Measurements from ENCODE around the gene SEPTIN11. TPM values are rescaled to one million over a fixed set of nuclear protein-coding genes. Genes with fewer than 3 reads are reported as not detected.
A peak's percentile ranks its signal among the peaks of the same experiment; 100 is the strongest.

SEPTIN11 gene
- total and polyA plus RNA-seq, 2 donors from 2014 or later = 38.0 to 118 TPM

GRCh38 chr4:76904646-76905190 lies 44.8 kb upstream of the SEPTIN11 start:
- no peaks in the 10 kb centered on the region for H3K36me3 ChIP-seq (ENCODE audit: control insufficient read depth in 2 of 3, insufficient read depth in 3 of 3, low read length in 3 of 3)

GRCh38 chr4:76905521-76905920 lies 44.0 kb upstream of the SEPTIN11 start:
- Histone ChIP-seq H3K4me3 (ENCODE audit: low read length in 3 of 3) (no peak overlapping the region), H3K36me3 (ENCODE audit: control insufficient read depth in 2 of 3, insufficient read depth in 3 of 3, low read length in 3 of 3) (no peaks in the 10 kb centered on the region), H3K9me3 (ENCODE audit: control insufficient read depth in 2 of 3, insufficient read depth in 1 of 3, low read length in 3 of 3) (no peaks in the 10 kb centered on the region), H3K27me3 (ENCODE audit: control insufficient read depth, insufficient read depth, low read length) (no peaks in the 10 kb centered on the region), H3K4me1 (ENCODE audit: control insufficient read depth in 2 of 3, insufficient read depth in 2 of 3, low read depth in 1 of 3, low read length in 3 of 3) (peaks cover 0 to 3% (median 2%) of the 10 kb centered on the region in 3 donors), H3K9ac (ENCODE audit: low read length in 3 of 3) (no peak overlapping the region), H3K27ac (ENCODE audit: low read depth in 2 of 2, low read length in 2 of 2) (no peak overlapping the region)
- no peak for TF ChIP-seq CTCF (IDR thresholded peaks at IDR 0.05; ENCODE audit: borderline replicate concordance, extremely low read depth, insufficient read depth)
- FAIRE-seq (no peak), DNase-seq (peak in 1 of 5 donors; percentile 23)
- intact Hi-C loops (cut with DNase I) = no loop called here

More at GRCh38 chr4:76904646-76905190, 44.8 kb upstream of the SEPTIN11 start:
- Histone ChIP-seq H3K4me1 (ENCODE audit: control insufficient read depth in 2 of 3, insufficient read depth in 2 of 3, low read depth in 1 of 3, low read length in 3 of 3) (peaks cover 0 to 3% (median 2%) of the 10 kb centered on the region in 3 donors), H3K9me3 (ENCODE audit: control insufficient read depth in 2 of 3, insufficient read depth in 1 of 3, low read length in 3 of 3) (no peaks in the 10 kb centered on the region), H3K9ac (ENCODE audit: low read length in 3 of 3) (no peak overlapping the region), H3K4me3 (ENCODE audit: low read length in 3 of 3) (no peak overlapping the region), H3K27me3 (ENCODE audit: control insufficient read depth, insufficient read depth, low read length) (no peaks in the 10 kb centered on the region), H3K27ac (ENCODE audit: low read depth in 2 of 2, low read length in 2 of 2) (no peak overlapping the region)
- FAIRE-seq (no peak), DNase-seq (no peak)
- TF ChIP-seq CTCF (IDR thresholded peaks at IDR 0.05; ENCODE audit: borderline replicate concordance, extremely low read depth, insufficient read depth) = no peak
- intact Hi-C loops (cut with DNase I) = no loop called here

GRCh38 chr4:76909711-76910110 lies 39.8 kb upstream of the SEPTIN11 start:
- Histone ChIP-seq H3K9me3 (ENCODE audit: control insufficient read depth in 2 of 3, insufficient read depth in 1 of 3, low read length in 3 of 3) (no peaks in the 10 kb centered on the region), H3K4me1 (ENCODE audit: control insufficient read depth in 2 of 3, insufficient read depth in 2 of 3, low read depth in 1 of 3, low read length in 3 of 3) (peaks cover 0 to 3% (median 0%) of the 10 kb centered on the region in 3 donors), H3K27me3 (ENCODE audit: control insufficient read depth, insufficient read depth, low read length) (no peaks in the 10 kb centered on the region), H3K27ac (ENCODE audit: low read depth in 2 of 2, low read length in 2 of 2) (no peak overlapping the region), H3K4me3 (ENCODE audit: low read length in 3 of 3) (no peak overlapping the region), H3K9ac (ENCODE audit: low read length in 3 of 3) (no peak overlapping the region), H3K36me3 (ENCODE audit: control insufficient read depth in 2 of 3, insufficient read depth in 3 of 3, low read length in 3 of 3) (no peaks in the 10 kb centered on the region)
- no peak for TF ChIP-seq CTCF (IDR thresholded peaks at IDR 0.05; ENCODE audit: borderline replicate concordance, extremely low read depth, insufficient read depth)
- DNase-seq (no peak), FAIRE-seq (no peak)
- intact Hi-C loops (cut with DNase I) = no loop called here

GRCh38 chr4:76920715-76921114 lies 28.8 kb upstream of the SEPTIN11 start:
- Histone ChIP-seq H3K4me1 (ENCODE audit: control insufficient read depth in 2 of 3, insufficient read depth in 2 of 3, low read depth in 1 of 3, low read length in 3 of 3) (no peaks in the 10 kb centered on the region), H3K9ac (ENCODE audit: low read length in 3 of 3) (no peak overlapping the region), H3K36me3 (ENCODE audit: control insufficient read depth in 2 of 3, insufficient read depth in 3 of 3, low read length in 3 of 3) (no peaks in the 10 kb centered on the region), H3K4me3 (ENCODE audit: low read length in 3 of 3) (no peak overlapping the region), H3K27ac (ENCODE audit: low read depth in 2 of 2, low read length in 2 of 2) (no peak overlapping the region), H3K9me3 (ENCODE audit: control insufficient read depth in 2 of 3, insufficient read depth in 1 of 3, low read length in 3 of 3) (no peaks in the 10 kb centered on the region), H3K27me3 (ENCODE audit: control insufficient read depth, insufficient read depth, low read length) (no peaks in the 10 kb centered on the region)
- FAIRE-seq = no peak
- intact Hi-C loops (cut with DNase I) = no loop called here
- TF ChIP-seq CTCF (IDR thresholded peaks at IDR 0.05; ENCODE audit: borderline replicate concordance, extremely low read depth, insufficient read depth) = no peak
- DNase-seq = no peak
